ENCODE measurements around the gene TBC1D2B. TPM values are rescaled to one million over a fixed set of nuclear protein-coding genes. Genes with fewer than 3 reads are reported as not detected.

TBC1D2B gene
- total and polyA plus RNA-seq, 9 donors: 42.3 to 146 (median 115) TPM

DNA sequence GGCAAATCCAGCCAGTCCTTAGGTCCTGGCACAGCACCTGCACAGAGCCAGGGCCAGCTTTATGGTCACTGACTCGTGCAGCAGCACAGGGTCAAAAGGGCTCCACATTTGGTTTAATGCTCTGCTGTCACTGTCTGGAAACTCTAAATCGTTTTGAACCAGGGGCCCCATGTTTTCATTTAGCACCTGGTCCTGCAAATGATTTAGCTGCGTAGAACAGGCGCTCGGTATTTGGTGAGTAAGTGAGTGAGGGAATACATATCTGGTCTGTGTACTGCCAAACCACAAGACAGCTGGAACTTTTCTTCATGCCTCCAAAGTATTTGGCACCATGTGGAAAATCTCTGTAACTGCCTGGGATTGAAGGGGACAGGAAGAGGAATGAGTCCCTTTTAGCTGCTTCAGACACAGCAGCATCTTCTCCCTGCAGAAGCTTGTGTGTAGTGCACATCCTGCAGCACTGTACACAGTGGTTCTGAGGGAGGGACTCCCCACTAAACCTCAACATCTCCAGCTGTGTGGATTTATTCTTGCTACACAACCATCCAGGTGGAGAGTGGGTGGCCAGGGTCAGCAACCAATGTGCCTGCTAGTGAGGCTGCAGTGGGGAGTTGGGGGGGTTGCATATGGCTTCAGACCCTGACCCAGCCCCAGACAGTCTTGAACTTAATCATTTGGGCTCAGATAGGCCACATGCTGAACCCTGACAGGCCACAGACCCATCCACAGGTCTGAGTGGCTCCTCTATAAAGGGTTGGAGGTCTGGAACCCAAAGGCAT lies 15.9 kb upstream of the TBC1D2B start:
- DNase-seq: peak in 2 of 5 donors; percentile 29 to 37
- intact Hi-C loops (cut with DNase I): no loop called here
- Histone ChIP-seq H3K27me3 (no peaks in the 10 kb centered on the region), H3K4me1 (ENCODE audit: insufficient read depth) (peaks cover 9% of the 10 kb centered on the region), H3K4me3 (no peak overlapping the region), H3K9me3 (no peaks in the 10 kb centered on the region), H3K27ac (peak overlapping the region in 1 of 2 donors; percentile 23), H3K36me3 (no peaks in the 10 kb centered on the region)
- 6 to 15% (median 10%) methylated on average over 5 of the region's 5 CpGs for WGBS, 3 donors
- no peak for TF ChIP-seq EP300 (IDR thresholded peaks at IDR 0.05)
- TF ChIP-seq POLR2A (IDR thresholded peaks at IDR 0.05): no peak
- TF ChIP-seq, protein P1, sequence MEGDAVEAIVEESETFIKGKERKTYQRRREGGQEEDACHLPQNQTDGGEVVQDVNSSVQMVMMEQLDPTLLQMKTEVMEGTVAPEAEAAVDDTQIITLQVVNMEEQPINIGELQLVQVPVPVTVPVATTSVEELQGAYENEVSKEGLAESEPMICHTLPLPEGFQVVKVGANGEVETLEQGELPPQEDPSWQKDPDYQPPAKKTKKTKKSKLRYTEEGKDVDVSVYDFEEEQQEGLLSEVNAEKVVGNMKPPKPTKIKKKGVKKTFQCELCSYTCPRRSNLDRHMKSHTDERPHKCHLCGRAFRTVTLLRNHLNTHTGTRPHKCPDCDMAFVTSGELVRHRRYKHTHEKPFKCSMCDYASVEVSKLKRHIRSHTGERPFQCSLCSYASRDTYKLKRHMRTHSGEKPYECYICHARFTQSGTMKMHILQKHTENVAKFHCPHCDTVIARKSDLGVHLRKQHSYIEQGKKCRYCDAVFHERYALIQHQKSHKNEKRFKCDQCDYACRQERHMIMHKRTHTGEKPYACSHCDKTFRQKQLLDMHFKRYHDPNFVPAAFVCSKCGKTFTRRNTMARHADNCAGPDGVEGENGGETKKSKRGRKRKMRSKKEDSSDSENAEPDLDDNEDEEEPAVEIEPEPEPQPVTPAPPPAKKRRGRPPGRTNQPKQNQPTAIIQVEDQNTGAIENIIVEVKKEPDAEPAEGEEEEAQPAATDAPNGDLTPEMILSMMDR (IDR thresholded peaks at IDR 0.05): no peak

DNA sequence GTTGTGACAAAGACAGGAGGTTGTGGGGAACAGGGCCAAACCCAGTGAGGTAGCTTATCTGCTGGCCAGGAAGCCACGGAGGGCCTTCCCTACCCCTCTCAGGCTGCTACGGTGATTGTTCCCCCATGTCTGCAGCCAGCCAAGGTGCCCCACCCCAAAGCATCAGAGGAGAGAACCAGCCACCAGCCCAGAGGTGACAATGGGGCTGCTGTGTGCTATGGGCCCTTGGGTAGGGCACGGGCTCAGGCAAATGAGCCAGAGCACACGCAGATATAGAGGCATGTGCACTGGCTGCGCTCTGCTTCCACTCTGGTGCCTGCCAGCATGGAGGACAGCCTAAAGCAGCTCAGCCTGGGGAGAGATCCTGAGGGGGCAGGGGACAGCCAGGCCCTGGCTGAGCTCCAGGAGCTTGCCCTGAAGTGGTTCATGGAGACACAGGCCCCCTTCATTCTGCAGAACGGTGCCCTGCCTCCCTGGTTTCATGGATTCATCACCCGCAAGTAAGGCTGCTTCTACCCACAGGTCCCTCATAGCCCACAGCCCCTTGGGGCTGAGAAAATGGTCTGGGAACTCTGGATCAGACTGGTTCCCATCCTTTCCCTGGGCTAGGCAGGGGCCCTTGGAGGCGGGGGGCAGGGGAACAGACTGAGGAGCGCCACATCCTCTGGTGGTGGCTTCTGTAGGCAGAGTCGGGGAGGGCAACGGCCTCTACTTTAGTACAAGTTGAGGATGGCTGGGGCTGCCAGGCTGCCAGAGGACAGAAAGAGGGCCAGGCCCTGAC lies 14.9 kb upstream of the TBC1D2B start, which contains the start of gene SH2D7:
Gene SH2D7 (plus strand): TSS at position 301 of the 781 bp plus-strand sequence. CDS start 24 bp downstream, at position 325.
- H3K36me3 ChIP-seq: no peaks in the 10 kb centered on the region
- H3K27ac ChIP-seq: peak within 1 kb of the TSS in 1 of 2 donors; percentile 23
- H3K4me1 ChIP-seq (ENCODE audit: insufficient read depth): peaks cover 9% of the 10 kb centered on the region
- TF ChIP-seq POLR2A (IDR thresholded peaks at IDR 0.05) (no peak), EP300 (IDR thresholded peaks at IDR 0.05) (no peak)
- TF ChIP-seq, protein P1 (IDR thresholded peaks at IDR 0.05): no peak
- no peaks in the 10 kb centered on the region for H3K27me3 ChIP-seq
- no peak for DNase-seq
- no peak within 1 kb of the TSS for H3K4me3 ChIP-seq
- WGBS, 3 donors: 77 to 84% (median 80%) methylated on average over 9 to 11 of the region's 11 CpGs
- intact Hi-C loops (cut with DNase I): no loop called here
- no peaks in the 10 kb centered on the region for H3K9me3 ChIP-seq

DNA sequence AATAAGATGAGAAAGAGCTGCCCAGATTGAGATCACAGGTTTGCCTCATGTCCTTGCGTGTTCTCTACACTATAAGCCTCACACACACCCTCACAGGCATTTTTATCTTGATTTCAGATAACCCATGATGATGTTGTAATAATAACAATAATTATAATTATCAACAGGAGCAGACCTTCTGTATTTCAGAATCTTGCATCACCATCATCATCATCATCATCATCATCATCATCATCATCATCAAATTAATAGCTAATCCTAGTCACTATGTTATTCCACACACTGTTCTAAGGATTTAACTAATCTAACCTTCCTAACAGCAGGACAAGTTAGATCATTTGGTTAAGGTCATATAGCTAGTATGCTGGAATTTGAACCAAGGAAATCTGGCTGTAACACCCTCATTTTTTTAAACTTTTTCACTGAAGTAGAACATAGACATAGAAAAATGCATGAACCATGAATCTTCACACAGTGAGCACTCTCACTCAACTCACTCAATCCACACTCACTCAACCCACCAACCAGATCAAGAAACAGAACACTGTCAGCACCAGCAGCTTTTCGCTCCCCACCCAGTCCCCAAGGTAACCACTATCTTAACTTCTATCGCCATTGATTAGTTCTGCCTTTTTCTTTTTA lies 13.0 kb upstream of the TBC1D2B start:
- Histone ChIP-seq H3K36me3 (no peaks in the 10 kb centered on the region), H3K9me3 (no peaks in the 10 kb centered on the region), H3K27ac (no peak overlapping the region), H3K27me3 (no peaks in the 10 kb centered on the region), H3K4me3 (no peak overlapping the region), H3K4me1 (ENCODE audit: insufficient read depth) (peaks cover 9% of the 10 kb centered on the region)
- DNase-seq: peak in 1 of 5 donors; percentile 1
- 92 to 97% (median 94%) methylated on average over 3 of the region's 3 CpGs for WGBS, 3 donors
- TF ChIP-seq POLR2A (IDR thresholded peaks at IDR 0.05) (no peak), EP300 (IDR thresholded peaks at IDR 0.05) (no peak)
- TF ChIP-seq, protein P1 (IDR thresholded peaks at IDR 0.05): no peak
- intact Hi-C loops (cut with DNase I): no loop called here

DNA sequence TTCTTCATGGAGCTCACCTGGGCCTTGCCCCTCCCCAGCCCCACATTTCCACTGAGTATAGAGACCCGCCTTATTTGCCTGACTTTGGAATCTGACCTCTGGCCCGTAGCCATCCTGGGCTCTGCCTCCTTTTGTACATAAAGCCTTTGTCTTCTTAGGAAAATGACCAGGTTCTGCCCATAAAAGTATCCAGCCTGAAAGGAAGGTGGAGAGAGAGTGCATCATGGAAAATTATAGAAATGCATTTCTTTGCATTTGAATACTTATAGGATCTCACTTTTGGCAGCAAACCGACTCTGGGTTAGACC lies 11.2 kb upstream of the TBC1D2B start:
- 81 to 88% (median 86%) methylated on average over 3 of the region's 3 CpGs for WGBS, 3 donors
- no peaks in the 10 kb centered on the region for H3K27me3 ChIP-seq
- TF ChIP-seq EP300 (IDR thresholded peaks at IDR 0.05) (no peak), POLR2A (IDR thresholded peaks at IDR 0.05) (no peak)
- TF ChIP-seq, protein P1 (IDR thresholded peaks at IDR 0.05): no peak
- H3K27ac ChIP-seq: no peak overlapping the region
- intact Hi-C loops (cut with DNase I): no loop called here
- DNase-seq: no peak
- peaks cover 9% of the 10 kb centered on the region for H3K4me1 ChIP-seq (ENCODE audit: insufficient read depth)
- H3K4me3 ChIP-seq: no peak overlapping the region
- no peaks in the 10 kb centered on the region for H3K36me3 ChIP-seq
- H3K9me3 ChIP-seq: no peaks in the 10 kb centered on the region
